MM.1S (cell line): Measurements from ENCODE around the gene TGM4.

Experiments used
- DNase-seq: peaks from one replicate; pipeline ENCODE4 v3.0.0-alpha.2; 2015
- H2AFZ ChIP-seq: fragments of 300-600 bp; sonication (generic); 2 replicates; pipeline ENCODE4 v1.6.0; 2016; ENCODE audit warnings: antibody characterized with exemption, low read length
- H3F3A ChIP-seq: fragments of 300-600 bp; sonication (generic); 2 replicates; pipeline ENCODE4 v1.6.1; 2016; ENCODE audit warnings: mild to moderate bottlenecking, antibody characterized with exemption, low read length, moderate library complexity, mixed read lengths; ENCODE audit not compliant: insufficient read depth
- H3K27ac ChIP-seq: fragments of 300-600 bp; sonication (generic); 2 replicates; pipeline ENCODE4 v1.5.1; 2016; ENCODE audit warnings: mild to moderate bottlenecking, low read length
- H3K27me3 ChIP-seq: fragments of 300-600 bp; sonication (generic); replicated peaks from 2 replicates; pipeline ENCODE4 v1.6.0; 2016; ENCODE audit warnings: low read length; ENCODE audit not compliant: insufficient read depth
- H3K36me3 ChIP-seq: fragments of 300-600 bp; sonication (generic); replicated peaks from 2 replicates; pipeline ENCODE4 v1.6.1; 2016; ENCODE audit warnings: mild to moderate bottlenecking, low read length, mixed read lengths; ENCODE audit not compliant: insufficient read depth
- H3K4me1 ChIP-seq: fragments of 300-600 bp; sonication (generic); 2 replicates; pipeline ENCODE4 v1.6.1; 2016; ENCODE audit warnings: low read length, mixed read lengths
- H3K4me2 ChIP-seq: fragments of 300-600 bp; sonication (generic); 2 replicates; pipeline ENCODE4 v1.6.0; 2016; ENCODE audit warnings: low read depth, low read length
- H3K4me3 ChIP-seq: fragments of 300-600 bp; sonication (generic); 2 replicates; pipeline ENCODE4 v1.5.1; 2016; ENCODE audit warnings: low read length, mixed read lengths
- H3K79me2 ChIP-seq: fragments of 300-600 bp; sonication (generic); 2 replicates; pipeline ENCODE4 v1.6.1; 2016; ENCODE audit warnings: mixed run types, low read length, mixed read lengths
- H3K9ac ChIP-seq: fragments of 300-600 bp; sonication (generic); 2 replicates; pipeline ENCODE4 v1.6.1; 2016; ENCODE audit warnings: low read length, mixed read lengths
- H3K9me2 ChIP-seq: fragments of 300-600 bp; sonication (generic); replicated peaks from 2 replicates; pipeline ENCODE4 v1.6.1; 2016; ENCODE audit warnings: mild to moderate bottlenecking, low read length, mixed read lengths; ENCODE audit not compliant: insufficient read depth
- H3K9me3 ChIP-seq: fragments of 300-600 bp; sonication (generic); replicated peaks from 2 replicates; pipeline ENCODE4 v1.6.1; 2016; ENCODE audit warnings: mild to moderate bottlenecking, low read length, mixed read lengths; ENCODE audit not compliant: insufficient read depth
- H4K20me1 ChIP-seq: fragments of 300-600 bp; sonication (generic); 2 replicates; pipeline ENCODE4 v1.6.1; 2016; ENCODE audit warnings: mild to moderate bottlenecking, low read length, moderate library complexity, mixed read lengths; ENCODE audit not compliant: insufficient read depth
- EZH2 ChIP-seq: fragments of 300-600 bp; sonication (generic); optimal IDR thresholded peaks from 2 replicates; pipeline ENCODE3; 2017; ENCODE audit warnings: low read depth, mild to moderate bottlenecking, antibody characterized with exemption, low read length, mixed read lengths
- EZH2phosphoT487 ChIP-seq: fragments of 300-600 bp; sonication (generic); IDR thresholded peaks from 2 replicates; pipeline ENCODE4 v1.6.1; 2018; ENCODE audit warnings: antibody characterized with exemption, low read length
- TF ChIP-seq, protein P1 (sequence below): fragments of 300-600 bp; sonication (generic); IDR thresholded peaks from 2 replicates; pipeline ENCODE4 v1.5.1; 2016; ENCODE audit warnings: antibody characterized with exemption, low read length, mixed read lengths

Gene TGM4

DNA sequence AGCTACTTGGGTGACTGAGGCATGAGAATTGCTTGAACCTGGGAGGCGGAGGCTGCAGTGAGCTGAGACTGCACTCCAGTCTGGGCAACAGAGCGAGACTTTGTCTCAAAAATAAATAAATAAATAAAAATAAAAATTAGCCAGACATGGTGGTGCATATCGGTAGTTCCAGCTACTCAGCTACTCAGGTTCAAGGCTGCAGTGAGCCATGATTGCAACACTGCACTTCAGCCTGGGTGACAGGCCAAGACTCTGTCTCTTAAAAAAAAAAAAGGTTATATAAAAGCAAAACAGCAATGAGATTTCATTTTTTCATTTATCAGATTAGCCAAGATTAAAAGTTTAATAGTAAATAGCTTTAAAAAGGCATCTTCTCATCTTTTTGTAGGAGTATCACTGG, 2.9 kb downstream of the TGM4 start:
- no peaks in the 10 kb centered on the region for H3K36me3 ChIP-seq
- no peaks in the 10 kb centered on the region for H3K27me3 ChIP-seq
- H3K9me3 ChIP-seq: no peaks in the 10 kb centered on the region
- H3K4me1 ChIP-seq: no peaks in the 10 kb centered on the region
- no peak overlapping the region for H3K4me2 ChIP-seq
- TF ChIP-seq, protein P1, sequence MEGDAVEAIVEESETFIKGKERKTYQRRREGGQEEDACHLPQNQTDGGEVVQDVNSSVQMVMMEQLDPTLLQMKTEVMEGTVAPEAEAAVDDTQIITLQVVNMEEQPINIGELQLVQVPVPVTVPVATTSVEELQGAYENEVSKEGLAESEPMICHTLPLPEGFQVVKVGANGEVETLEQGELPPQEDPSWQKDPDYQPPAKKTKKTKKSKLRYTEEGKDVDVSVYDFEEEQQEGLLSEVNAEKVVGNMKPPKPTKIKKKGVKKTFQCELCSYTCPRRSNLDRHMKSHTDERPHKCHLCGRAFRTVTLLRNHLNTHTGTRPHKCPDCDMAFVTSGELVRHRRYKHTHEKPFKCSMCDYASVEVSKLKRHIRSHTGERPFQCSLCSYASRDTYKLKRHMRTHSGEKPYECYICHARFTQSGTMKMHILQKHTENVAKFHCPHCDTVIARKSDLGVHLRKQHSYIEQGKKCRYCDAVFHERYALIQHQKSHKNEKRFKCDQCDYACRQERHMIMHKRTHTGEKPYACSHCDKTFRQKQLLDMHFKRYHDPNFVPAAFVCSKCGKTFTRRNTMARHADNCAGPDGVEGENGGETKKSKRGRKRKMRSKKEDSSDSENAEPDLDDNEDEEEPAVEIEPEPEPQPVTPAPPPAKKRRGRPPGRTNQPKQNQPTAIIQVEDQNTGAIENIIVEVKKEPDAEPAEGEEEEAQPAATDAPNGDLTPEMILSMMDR: no peak
- TF ChIP-seq EZH2phosphoT487 (no peak), EZH2 (no peak)
- H3K9me2 ChIP-seq: no peaks in the 10 kb centered on the region
- no peak overlapping the region for H2AFZ ChIP-seq
- no peak overlapping the region for H3K4me3 ChIP-seq
- no peak overlapping the region for H3K27ac ChIP-seq
- no peaks in the 10 kb centered on the region for H3K79me2 ChIP-seq
- no peak for DNase-seq
- no peaks in the 10 kb centered on the region for H4K20me1 ChIP-seq
- no peaks in the 10 kb centered on the region for H3F3A ChIP-seq
- no peak overlapping the region for H3K9ac ChIP-seq

DNA sequence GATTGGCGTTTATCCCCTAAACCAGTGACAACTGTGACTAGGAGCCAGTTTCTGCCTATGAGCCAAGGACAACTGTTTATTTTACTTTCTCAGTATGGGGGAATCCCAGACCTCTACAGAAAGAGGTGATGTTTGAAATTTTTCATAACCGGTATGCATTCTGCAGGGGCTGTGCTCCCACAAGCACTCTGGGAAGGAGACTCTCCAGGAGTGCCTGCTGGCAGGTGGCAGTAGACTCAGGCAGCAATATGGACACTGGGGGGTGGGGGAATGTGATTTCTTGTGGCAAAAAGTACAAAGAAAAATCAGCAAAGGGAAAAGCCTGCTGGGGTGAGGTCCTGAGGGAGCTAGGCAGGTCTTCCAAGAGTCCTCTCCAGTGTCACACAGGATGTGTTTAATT, 5.9 kb downstream of the TGM4 start:
- H3K9me2 ChIP-seq: no peaks in the 10 kb centered on the region
- H3K4me3 ChIP-seq: no peak overlapping the region
- no peak for TF ChIP-seq EZH2phosphoT487
- no peak for TF ChIP-seq EZH2
- TF ChIP-seq, protein P1: no peak
- H3K27ac ChIP-seq: no peak overlapping the region
- no peaks in the 10 kb centered on the region for H3K79me2 ChIP-seq
- H3K9ac ChIP-seq: no peak overlapping the region
- H3K4me2 ChIP-seq: no peak overlapping the region
- no peak overlapping the region for H2AFZ ChIP-seq
- DNase-seq: no peak
- no peaks in the 10 kb centered on the region for H3F3A ChIP-seq
- no peaks in the 10 kb centered on the region for H4K20me1 ChIP-seq
- H3K4me1 ChIP-seq: no peaks in the 10 kb centered on the region
- H3K9me3 ChIP-seq: no peaks in the 10 kb centered on the region
- no peaks in the 10 kb centered on the region for H3K27me3 ChIP-seq
- no peaks in the 10 kb centered on the region for H3K36me3 ChIP-seq

DNA sequence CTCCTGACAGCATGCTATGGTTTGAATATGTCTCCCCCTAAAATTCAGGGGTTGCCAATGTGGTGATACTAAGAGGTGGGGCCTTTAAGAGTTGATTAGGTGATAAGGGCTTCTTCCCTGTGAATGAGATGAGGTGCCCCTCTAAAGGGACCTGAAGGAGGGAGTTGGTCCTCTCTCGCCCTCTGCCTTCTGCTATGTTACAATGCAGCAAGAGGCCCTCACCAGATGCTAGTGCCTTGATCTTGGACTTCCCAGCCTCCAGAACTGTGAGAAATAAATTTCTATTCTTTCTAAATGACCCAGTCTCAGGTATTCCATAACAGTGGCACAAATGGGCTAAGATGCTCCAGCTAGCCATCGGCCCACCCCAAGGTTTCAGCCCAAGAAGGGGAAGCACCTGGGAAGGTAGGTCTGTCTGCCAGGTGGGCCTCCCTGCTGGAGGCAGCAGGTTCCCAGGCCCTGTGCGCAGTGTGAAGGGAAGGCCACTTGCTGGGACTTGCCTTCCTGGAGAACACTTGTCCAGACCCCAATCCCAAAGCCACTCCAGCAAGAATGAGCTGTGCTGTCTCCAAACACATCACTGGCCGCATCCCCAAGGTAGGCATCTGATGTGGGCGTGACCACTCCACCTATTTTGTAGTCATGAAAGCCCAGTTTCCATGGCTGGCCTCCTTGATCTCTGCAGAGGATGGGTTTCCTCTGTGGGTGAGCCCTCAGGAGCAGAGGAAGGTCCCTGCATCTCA, 9.0 kb downstream of the TGM4 start:
- no peak for DNase-seq
- no peaks in the 10 kb centered on the region for H3K4me1 ChIP-seq
- no peak overlapping the region for H3K27ac ChIP-seq

More for the DNA sequence above, 9.0 kb downstream of the TGM4 start:
- Histone ChIP-seq H3K79me2 (no peaks in the 10 kb centered on the region), H3K4me3 (no peak overlapping the region), H2AFZ (no peak overlapping the region), H3K4me2 (no peak overlapping the region), H3K9ac (no peak overlapping the region), H3K36me3 (no peaks in the 10 kb centered on the region), H3K27me3 (no peaks in the 10 kb centered on the region), H3K9me3 (no peaks in the 10 kb centered on the region), H4K20me1 (no peaks in the 10 kb centered on the region), H3F3A (no peaks in the 10 kb centered on the region), H3K9me2 (no peaks in the 10 kb centered on the region)
- TF ChIP-seq EZH2: no peak
- TF ChIP-seq, protein P1: no peak
- no peak for TF ChIP-seq EZH2phosphoT487
